ENCODE measurements around the gene SLC22A8. TPM values are rescaled to one million over a fixed set of nuclear protein-coding genes. Genes with fewer than 3 reads are reported as not detected.

Gene SLC22A8
- total and polyA plus RNA-seq, 2 of the 13 experiments (the other 11 are each of a cell fraction or from before 2014, with no cell fraction given): 0.04 to 0.05 TPM

DNA sequence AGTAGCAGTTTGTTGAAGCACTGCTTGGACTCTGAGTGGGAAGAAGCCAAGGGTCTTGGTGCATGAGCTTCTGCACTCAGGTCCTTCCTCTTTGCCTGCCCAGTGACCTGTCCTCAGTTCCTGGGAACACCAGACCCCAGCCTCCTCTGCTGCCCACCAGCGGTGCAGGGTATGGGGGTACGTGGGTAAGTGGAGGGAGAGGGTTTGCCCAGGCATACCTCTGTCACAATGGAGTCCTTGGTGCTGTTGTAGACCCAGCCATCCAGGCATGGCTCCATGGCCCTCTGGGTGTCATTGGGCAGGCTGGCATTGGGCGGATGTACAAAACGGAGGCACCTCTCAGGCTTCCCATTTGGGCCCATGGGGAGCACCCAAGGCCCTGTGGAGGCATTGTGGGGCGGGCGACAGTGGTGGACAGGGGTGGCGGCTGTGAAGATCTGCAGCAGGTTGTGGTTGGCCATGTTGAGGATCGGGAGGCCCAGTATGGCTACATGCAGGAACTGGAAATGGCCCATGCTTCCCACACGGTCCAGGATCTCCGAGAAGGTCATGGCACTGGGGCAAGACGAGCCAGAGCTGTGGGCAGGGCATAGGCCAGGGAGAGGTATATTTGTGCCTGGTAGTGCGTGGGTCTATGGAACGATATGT is 1.1 kb downstream of the SLC22A8 start:
- DNase-seq (ENCODE audit: low spot score) (no peak), ATAC-seq (no peak), FAIRE-seq (no peak)
- no peaks in the 10 kb centered on the region for H3K79me2 ChIP-seq (ENCODE audit: insufficient read depth, low read length)
- peaks cover 4 to 10% of the 10 kb centered on the region in 2 experiments; a peak in 2 of 5 replicates for H3K27me3 ChIP-seq (ENCODE audit: control insufficient read depth in 1 of 2, insufficient read depth in 2 of 2, low read length in 2 of 2)
- POLR2A ChIA-PET: no interaction called here
- 72% methylated on average over 9 of the region's 13 CpGs for WGBS (ENCODE audit: low lambda C conversion rate)
- no peak overlapping the region for H3K27ac ChIP-seq (ENCODE audit: extremely low read length, insufficient read depth, low read length)
- CTCF ChIA-PET (ENCODE audit: low intra/inter-chr PET ratio, low total read pairs): no interaction called here
- no peak overlapping the region for H2AFZ ChIP-seq (ENCODE audit: low read length)
- H4K20me1 ChIP-seq (ENCODE audit: insufficient read depth, low read length): no peaks in the 10 kb centered on the region
- no peak overlapping the region for H3K4me2 ChIP-seq (ENCODE audit: low read depth, low read length)
- H3K36me3 ChIP-seq (replicated peaks in 1 of 2; ENCODE audit: control insufficient read depth in 1 of 2, insufficient read depth in 2 of 2, low read length in 2 of 2): no peaks in the 10 kb centered on the region
- BruUV-seq (replicated peaks): no TSS peak
- TF ChIP-seq, protein P1, sequence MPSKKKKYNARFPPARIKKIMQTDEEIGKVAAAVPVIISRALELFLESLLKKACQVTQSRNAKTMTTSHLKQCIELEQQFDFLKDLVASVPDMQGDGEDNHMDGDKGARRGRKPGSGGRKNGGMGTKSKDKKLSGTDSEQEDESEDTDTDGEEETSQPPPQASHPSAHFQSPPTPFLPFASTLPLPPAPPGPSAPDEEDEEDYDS (CRISPR knock-in tag; IDR thresholded peaks at IDR 0.05): no peak
- no peak for TF ChIP-seq ISL2 (CRISPR knock-in tag; IDR thresholded peaks at IDR 0.05)
- no peak for TF ChIP-seq ZNF629 (CRISPR knock-in tag; conservative IDR thresholded peaks at IDR 0.05)
- no peak for TF ChIP-seq SIX4 (CRISPR knock-in tag; IDR thresholded peaks at IDR 0.05)
- TF ChIP-seq ZNF614 (CRISPR knock-in tag; IDR thresholded peaks at IDR 0.05; ENCODE audit: borderline replicate concordance): no peak
- peaks cover 41% of the 10 kb centered on the region for H3K4me1 ChIP-seq (ENCODE audit: insufficient read depth, low read length)
- no peak overlapping the region for H3K9ac ChIP-seq (ENCODE audit: insufficient read depth, low read depth, low read length)
- in situ Hi-C loops (cut with HindIII; ENCODE audit: extremely low pct_ligation_motif_present, low pct_unique_long_range_greater_than_20kb): no loop called here
- no peak overlapping the region; a peak in 1 of 6 replicates for H3K4me3 ChIP-seq (replicated peaks in 1 of 3; ENCODE audit: insufficient read depth in 1 of 3, low read depth in 2 of 3, low read length in 3 of 3)
- intact Hi-C loops (cut with micrococcal nuclease; ENCODE audit: unreplicated experiment): no loop called here
- H3K9me3 ChIP-seq (ENCODE audit: low read length): no peaks in the 10 kb centered on the region

DNA sequence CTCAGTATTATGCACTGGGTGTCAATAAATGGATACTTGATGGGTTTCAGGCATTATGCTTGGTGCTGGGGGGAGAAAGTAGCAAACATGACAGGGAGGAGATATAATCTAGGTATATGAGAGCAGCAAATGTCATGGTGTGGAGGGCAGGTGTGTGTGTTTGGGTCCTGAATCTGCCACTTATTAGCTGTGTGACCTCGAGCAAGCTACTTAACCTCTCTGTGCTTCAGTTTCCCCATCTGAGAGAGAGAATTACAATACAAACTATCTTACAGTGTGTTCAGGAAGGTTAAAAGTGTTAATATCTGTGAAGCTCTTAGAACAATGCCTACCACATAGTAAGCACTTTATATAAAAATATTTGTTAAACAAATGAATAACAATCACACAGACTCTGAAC is 2.8 kb downstream of the SLC22A8 start:
- FAIRE-seq: no peak

More for the DNA sequence above, 2.8 kb downstream of the SLC22A8 start:
- H3K9me3 ChIP-seq (ENCODE audit: low read length): no peaks in the 10 kb centered on the region
- no peak overlapping the region for H2AFZ ChIP-seq (ENCODE audit: low read length)
- no peak overlapping the region for H3K4me3 ChIP-seq (replicated peaks in 1 of 3; ENCODE audit: insufficient read depth in 1 of 3, low read depth in 2 of 3, low read length in 3 of 3)
- no TSS peak for BruUV-seq (replicated peaks)
- POLR2A ChIA-PET: no interaction called here
- CTCF ChIA-PET (ENCODE audit: low intra/inter-chr PET ratio, low total read pairs): no interaction called here
- peak overlapping the region; percentile 59 for H3K4me2 ChIP-seq (ENCODE audit: low read depth, low read length)
- no peak overlapping the region for H3K27ac ChIP-seq (ENCODE audit: extremely low read length, insufficient read depth, low read length)
- no peak for ATAC-seq
- intact Hi-C loops (cut with micrococcal nuclease; ENCODE audit: unreplicated experiment): no loop called here
- peak; percentile 25; the same call in 1 of the 2 replicates for TF ChIP-seq ZNF768 (CRISPR knock-in tag; IDR thresholded peaks at IDR 0.05)
- TF ChIP-seq HDAC1 (CRISPR knock-in tag; IDR thresholded peaks at IDR 0.05): 0 out of 2 replicates have a peak, but pooled peaks have one; percentile 8
- TF ChIP-seq SALL1 (CRISPR knock-in tag; IDR thresholded peaks at IDR 0.05): 0 out of 2 replicates have a peak, but pooled peaks have one; percentile 0
- no peak for TF ChIP-seq TMF1 (CRISPR knock-in tag; IDR thresholded peaks at IDR 0.05; ENCODE audit: low read depth)
- H3K4me1 ChIP-seq (ENCODE audit: insufficient read depth, low read length): peaks cover 41% of the 10 kb centered on the region
- H3K79me2 ChIP-seq (ENCODE audit: insufficient read depth, low read length): no peaks in the 10 kb centered on the region
- peaks cover 4 to 10% of the 10 kb centered on the region in 2 experiments; a peak in 2 of 5 replicates for H3K27me3 ChIP-seq (ENCODE audit: control insufficient read depth in 1 of 2, insufficient read depth in 2 of 2, low read length in 2 of 2)
- no peak overlapping the region for H3K9ac ChIP-seq (ENCODE audit: insufficient read depth, low read depth, low read length)
- H4K20me1 ChIP-seq (ENCODE audit: insufficient read depth, low read length): no peaks in the 10 kb centered on the region
- in situ Hi-C loops (cut with HindIII; ENCODE audit: extremely low pct_ligation_motif_present, low pct_unique_long_range_greater_than_20kb): no loop called here
- H3K36me3 ChIP-seq (replicated peaks in 1 of 2; ENCODE audit: control insufficient read depth in 1 of 2, insufficient read depth in 2 of 2, low read length in 2 of 2): no peaks in the 10 kb centered on the region
- DNase-seq (ENCODE audit: low spot score): no peak
- 0% methylated on average over 1 of the region's 1 CpG for WGBS (ENCODE audit: low lambda C conversion rate)

Data from HepG2 (cell line).